Fibroblast of the conjunctiva (primary cell): ENCODE measurements around the gene NME1.
"Not testable (repeated sequence)": the region's sequence is repeated elsewhere in the genome, so short reads cannot be mapped to it uniquely, and the experiment has no call there.

Source experiments
- DNase-seq: peaks from one replicate; pipeline ENCODE4 v3.0.0-alpha.2; 2010; ENCODE audit warnings: low read depth

NME1 gene

DNA sequence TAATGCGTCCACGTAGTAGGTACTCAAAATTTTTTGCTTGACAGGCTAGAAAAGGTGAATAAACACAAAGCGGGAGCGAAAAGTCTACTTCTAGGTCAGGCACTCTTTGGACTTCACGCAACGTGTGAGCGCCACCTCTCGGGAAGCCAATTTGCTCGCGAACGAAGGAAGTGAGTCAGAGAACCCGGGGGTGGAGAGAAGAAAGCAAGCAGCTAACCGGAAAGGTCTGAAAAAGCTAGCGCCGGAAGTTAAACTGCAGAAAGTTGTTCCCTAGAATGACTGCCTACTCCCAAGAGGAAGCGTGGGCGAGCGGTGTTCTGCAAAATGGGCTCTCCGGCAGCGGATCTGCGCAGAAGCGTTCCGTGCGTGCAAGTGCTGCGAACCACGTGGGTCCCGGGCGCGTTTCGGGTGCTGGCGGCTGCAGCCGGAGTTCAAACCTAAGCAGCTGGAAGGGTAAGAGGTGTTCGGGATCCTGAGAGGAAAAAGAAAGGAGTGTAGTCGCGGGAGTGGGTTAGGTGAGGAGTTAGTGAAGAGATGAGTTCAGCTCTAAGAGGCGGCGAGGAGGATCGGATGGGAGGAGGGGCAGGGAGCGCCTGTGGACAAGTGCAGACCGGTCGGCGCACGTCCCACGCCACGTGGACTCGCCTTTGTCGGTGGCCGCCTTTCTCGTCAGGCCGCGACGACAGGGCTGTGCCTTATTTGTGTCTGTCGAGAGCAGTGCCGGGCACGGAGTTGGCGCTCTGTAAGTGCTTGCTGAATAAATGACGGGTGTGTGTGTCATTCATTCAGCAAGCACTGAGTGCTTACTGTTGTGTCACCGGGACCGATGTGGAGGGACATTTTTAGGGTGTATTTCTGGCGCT lies at the start of gene NME1:
NME1 (plus strand) TSS at position 350 of the 863 bp plus-strand sequence. CDS start 2,096 bp downstream, outside the sequence.
- peak; percentile 99 for DNase-seq

DNA sequence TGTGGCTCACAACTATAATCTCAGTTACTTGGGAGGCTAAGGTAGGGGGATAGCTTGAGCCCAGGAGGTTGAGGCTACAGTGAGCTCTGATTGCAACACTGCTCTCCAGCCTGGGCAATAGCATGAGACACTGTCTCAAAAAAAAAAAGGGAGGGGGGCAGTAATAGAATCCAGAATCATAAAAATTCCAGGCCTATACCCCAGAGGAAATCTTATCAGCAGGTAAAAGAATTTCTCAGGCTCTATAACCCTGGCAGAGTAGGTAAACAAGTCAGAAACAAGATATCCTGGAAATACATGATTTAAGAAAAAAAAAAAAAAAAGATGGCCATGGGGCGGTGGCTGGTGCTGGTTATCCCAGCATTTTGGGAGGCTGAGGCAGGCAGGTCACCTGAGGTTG lies 45.6 kb upstream of the NME1 start:
- DNase-seq = no peak

DNA sequence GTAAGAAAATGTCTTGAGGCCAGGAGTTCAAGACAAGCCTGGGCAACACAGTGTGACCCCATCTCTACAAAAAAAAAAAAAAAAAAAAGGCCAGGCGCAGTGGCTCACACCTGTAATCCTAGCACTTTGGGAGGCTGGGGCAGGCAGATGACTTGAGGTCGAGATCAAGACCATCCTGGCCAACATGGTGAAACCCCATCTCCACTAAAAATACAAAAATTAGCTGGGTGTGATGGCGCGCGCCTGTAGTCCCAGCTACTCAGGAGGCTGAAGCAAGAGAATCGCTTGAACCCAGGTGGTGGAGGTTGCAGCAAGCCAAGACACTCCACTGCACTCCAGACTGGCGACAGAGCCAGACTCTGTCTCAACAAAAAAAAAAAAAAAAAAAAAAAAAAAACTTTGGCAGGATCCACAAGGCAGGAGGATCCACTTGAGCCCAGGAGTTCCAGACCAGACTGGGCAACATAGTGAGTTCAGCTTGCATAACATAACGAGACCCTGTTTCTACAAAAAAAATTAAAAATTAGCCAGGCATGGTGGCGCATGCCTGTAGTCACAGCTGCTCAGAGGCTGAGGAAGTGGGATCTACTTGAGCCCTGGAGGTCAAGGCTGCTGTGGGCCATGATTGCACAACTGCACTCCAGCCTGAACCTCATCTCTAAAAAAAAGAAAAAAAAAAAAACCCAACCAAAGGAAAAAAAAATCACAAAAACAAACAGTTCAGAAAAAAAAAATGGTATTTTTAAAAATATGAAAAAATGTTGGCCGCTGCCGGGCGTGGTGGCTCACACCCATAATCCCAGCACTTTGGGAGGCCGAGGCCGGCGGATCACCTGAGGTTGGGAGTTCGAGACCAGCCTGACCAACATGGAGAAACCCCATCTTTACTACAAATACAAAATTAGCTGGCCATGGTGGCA lies 40.8 kb upstream of the NME1 start:
- DNase-seq = peak; percentile 64

DNA sequence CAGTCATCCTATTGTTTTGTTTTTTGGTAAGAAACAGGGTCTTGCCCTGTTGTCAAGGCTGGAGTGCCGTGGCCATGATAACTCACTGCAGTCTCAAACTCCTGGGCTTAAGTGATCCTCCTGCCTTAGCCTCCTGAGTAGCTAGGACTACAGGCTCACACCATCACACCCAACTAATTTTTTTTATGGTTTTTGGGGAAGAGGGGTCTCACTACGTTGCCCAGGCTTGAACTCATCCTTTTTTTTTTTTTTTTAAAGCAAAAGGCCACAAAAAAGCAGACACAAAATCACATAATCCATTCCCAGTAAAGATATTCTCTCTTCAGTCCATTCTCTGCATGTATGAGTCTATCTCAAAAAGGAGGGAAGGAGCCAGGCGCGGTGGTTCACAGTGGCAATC lies 38.2 kb upstream of the NME1 start:
- DNase-seq = no peak

DNA sequence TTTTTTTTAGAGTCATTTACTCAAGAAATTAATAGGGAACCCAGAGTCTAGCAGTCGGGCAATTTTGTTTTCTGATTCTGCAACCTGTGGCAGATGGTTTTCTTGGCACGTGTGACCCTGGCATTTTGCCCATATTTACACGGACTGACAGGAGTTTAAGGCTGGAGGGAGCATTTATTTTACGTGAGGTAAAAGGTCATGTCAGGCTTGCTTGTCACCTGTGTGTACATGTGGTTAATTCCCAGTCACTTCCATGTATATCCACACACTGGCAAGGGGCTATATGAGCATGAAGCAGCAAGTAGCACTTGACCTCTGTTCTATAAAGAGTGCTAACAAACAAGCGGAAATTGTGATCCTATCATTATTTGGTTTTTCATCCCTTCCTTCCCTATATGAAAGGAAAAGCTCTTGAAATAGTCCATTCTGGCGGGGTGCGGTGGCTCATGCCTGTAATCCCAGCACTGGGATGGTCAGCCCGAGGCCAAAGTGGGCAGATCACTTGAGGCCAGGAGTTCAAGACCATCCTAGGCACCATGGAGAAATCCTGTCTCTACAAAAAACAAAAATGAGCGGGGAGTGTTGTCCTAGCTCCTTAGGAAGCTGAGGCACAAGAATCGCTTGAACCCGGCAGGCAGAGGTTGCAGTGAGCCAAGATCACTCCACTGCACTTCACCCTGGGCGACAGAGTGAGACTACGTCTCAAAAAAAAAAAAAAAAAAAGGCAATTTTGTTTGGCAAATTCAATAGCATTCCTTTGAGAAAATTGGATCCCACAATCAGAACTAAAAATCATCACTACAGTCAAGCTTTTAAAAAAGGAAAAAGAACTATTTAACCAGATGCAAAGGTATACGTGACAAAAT lies 34.8 kb upstream of the NME1 start:
- DNase-seq = no peak

DNA sequence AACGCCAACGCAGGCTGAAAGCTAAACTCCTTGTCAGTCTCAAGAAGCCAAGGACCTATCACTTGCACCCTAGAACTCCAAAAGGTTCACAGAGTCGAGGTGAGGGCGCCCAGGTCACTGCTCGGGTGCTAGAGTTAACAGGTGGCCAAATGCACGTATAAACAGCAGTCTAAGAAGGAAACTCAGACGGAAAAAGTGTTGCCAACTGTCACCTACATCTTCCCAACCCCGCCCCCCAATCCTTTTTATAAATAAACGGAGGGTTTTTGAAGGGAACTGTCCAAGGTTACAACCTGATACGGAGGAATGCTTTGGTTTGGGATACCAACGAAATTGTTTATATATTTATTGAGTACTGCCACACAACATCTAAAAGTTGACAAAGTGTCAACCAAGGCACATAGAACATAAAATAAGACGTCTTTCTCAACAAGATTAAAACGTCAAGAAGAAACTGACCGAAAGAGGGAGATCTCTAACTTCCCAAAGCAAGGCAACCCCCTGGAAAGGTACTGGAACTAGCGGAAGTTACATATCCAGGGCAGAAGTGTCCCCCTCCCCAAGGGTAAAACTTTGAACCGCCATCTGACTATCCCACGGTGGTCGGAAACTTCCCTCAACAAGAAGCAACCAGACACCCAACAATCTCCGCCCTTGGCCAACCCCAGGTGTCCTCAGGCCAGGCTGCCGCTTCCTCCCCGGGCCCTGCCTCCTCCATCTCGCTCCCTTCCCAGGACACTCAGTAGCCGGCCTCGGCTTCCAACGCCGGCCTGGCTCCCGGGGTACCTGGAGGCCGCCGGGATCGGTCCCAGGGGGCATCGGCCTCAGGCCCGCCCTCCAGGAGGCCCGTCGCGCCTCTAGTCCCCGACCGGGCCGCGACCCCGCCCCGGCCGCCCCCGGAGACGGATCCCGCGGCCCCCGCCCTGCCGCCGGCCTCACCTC lies 33.7 kb upstream of the NME1 start:
- peak; percentile 37 for DNase-seq

DNA sequence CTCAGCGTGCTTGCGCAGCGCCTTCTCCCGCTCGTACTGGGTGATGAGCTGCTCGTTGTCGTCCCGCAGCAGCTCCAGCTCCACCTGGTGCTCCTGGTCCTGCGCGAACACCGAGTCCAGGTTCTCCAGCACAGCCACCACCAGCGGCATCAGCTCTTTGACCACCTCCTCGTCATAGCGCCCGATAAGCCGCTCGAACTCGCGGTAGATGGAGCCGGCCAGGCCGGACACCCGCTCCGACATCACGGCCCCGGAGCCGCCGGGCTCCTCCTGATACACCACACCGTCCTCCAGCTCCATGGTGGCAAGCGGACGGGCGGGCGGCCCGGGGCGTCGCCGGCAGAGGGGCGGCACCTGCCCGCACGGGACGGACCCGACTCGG lies 33.0 kb upstream of the NME1 start:
- no peak for DNase-seq

DNA sequence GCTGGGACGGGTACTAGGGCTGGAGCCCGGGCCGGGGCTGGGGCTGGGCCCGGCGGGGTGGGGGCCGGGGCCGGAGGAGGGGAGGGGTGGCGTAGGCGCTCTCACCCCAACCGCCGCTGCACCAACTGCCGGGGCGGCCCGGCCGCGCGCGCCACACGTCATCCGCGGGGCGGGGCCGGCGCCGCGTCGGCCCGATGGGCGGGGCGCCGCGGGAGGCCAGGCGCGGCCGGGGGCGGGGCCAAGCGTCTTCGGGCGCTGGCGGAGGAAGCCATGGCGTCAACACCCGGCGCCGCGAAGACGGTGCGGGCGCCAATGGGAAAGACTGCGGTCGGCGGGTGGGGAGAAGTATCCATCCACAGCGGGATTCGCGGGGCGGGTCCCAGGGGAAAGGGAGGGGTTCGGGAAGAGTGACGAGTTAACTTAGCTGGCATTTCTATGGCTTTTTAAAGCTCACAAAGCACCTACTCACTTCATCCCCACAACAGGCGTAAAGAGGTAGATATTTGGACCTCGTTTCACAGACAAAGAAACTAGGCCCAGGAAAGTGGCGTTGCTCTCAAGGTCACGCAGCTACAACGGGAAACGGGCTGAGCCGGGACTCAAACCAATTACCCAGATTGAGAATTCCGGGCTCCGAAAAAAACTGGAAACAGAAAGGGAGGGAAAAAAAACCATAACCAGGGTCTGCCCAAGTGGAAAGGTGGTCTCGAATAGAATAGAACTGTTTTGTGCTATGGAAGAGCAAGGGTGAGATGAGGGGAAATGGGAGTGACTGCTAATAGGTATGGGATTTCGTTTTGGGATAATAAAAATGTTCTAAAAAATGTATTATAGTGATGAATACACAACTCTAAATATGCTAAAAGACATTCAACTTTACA lies 32.4 kb upstream of the NME1 start, which contains the start of gene SPAG9:
SPAG9 (minus strand) TSS at position 130 of the 881 bp plus-strand sequence. CDS start 212 bp downstream, outside the sequence.
- DNase-seq = peak; percentile 95

DNA sequence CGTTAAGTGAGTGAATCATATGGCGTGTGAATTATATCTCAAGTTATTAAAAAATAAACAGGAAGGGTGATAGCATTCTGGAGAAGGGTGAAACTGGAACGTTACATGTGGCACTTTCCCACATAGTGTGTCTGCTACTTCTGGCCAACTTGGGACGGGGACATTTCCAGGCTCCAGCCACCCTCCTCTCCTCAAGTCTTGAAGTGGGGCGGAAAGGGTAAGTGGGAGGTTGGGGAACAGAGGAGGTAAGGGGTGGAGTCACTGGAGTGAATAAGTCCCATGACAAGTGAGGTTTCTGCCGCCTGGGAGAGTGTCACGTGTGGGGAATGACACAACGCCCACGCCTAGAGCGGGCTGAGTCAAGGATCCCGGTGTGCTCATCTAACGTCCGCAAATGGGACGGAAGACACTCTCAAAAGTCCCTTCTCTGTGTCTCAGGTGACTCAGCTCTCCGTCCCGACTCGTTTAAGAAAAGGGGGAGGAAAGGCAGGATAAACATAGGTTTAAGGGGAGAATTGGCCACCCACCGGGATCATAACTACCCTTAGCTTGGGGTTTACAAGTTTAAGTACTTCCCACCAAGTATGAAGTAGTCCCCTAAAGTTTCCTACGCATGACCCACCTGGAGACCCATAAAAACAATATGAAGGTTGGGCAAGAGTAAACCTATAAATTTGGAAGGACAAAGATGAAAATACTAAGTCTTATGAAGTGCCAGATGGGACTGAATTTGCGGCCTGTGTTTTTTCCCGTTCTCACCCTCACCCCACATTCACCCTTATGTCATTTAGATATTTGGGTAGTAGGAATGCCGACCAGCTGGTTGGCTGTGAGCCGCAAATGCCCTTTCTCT lies 31.5 kb upstream of the NME1 start:
- peak; percentile 85 for DNase-seq

DNA sequence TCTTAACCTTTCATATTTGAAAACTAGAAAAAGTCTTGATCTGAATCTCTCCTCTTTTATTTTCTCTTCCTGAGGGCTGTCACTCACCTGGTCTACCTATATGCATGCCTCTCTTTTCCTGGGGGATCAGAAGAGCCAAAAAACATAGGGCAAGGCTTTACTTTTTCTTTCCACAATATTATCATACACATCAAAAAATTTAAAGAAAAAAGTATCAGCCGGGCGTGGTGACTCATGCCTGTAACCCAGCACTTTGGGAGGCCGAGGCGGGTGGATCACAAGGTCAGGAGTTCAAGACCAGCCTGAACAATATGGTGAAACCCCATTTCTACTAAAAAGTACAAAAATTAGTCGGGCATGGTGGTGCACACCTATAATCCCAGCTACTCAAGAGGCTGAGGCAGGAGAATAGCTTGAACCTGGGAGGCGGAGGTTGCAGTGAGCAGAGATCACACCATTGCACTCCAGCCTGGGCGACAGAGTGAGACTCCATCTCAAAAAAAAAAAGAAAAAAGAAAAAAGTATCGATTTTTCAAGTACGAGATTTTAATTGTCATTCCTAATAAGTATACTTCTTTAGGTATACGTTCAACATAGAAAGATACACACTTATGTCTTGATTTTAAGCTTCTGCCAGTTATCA lies 30.8 kb upstream of the NME1 start:
- not testable (repeated sequence) for DNase-seq

DNA sequence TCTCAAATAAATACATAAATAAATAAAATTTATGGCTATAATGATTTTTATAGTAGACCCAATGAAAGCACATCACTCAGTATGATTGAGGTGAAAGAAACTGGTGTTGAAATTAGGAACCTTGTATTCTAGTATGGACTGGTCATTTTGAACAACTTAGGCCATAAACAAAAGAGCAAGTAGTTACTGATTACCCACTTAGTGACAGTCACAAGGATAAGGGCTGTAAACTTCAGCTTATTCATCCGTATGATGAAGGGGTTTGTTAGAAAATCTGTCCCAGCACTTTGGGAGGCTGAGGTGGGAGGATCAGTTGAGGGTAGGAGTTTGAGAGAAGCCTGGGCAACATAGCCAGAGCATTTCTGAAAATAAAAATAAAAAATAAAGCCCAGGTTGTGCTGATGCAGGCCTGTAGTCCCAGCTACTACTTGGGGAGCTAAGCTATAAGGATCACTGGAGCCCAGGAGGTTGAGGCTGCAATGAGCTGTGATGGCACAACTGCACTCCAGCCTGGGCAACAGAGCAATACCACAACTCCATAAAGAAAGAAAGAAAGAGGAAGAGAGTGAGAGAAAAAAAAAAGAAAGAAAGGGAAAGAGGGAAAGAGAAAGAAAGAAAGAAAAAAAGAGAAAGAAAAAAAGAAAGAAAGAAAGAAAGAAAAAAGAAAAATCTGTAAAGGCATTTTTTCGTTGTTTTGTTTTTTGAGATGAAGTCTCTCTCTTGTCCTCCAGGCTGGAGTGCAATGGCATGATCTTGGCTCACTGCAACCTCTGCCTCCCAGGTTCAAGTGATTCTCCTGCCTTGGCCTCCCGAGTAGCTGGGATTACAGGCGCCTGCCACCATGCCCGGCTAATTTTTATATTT lies 28.5 kb upstream of the NME1 start:
- DNase-seq = no peak

DNA sequence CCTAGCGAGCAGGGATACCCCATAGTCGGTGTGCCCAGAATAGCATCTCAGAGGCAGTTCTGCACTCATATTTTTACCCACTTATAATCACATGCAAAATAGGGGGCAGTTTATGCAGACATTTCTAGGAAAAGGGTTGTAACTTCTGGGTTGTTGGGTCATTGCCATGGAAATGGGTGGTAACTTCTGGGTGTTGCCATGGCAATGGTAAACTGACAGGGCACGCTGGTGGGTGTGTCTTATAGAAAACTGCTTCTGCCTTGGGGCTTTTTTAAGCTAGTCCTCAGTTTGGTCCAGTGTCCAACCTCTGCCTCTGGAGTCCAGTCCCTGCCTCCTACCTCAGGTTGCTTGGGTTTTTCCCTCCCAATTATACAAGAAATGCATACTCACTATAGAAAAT lies 25.3 kb upstream of the NME1 start:
- no peak for DNase-seq

DNA sequence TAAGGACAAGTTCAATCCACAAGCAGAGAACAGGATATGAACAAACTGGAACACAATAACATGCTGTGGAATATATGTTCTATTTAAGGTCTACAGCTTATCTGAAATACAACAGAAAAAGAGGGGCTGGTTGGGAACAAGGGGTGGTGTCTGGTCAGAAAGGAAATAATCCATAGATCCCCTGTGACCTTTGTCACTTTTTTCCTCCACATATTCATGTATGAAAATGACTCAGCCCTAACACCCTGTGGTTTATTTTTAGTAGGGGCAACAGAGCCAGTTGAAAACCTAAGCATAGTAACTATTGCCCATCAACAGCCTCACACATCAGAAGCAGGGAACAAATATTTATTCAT lies 20.4 kb upstream of the NME1 start:
- DNase-seq = no peak

DNA sequence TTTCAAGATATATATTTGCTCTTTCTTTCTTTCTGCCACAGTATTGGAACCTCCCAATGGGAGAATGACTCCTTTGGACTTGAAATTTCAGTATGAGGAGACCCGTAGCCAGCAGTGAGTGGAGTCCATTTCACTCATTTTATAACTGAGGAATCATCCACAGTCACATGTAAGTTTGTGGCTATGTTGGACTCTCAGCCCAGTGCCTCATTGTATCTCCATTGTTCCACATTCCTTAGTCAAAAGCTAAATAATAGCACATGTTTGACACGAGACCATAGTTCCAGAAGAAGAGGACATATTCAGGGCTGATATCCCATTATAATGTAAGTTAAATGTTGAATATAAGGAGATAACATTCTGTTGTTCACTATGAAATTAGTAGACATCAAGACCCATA lies 20.0 kb upstream of the NME1 start:
- no peak for DNase-seq

DNA sequence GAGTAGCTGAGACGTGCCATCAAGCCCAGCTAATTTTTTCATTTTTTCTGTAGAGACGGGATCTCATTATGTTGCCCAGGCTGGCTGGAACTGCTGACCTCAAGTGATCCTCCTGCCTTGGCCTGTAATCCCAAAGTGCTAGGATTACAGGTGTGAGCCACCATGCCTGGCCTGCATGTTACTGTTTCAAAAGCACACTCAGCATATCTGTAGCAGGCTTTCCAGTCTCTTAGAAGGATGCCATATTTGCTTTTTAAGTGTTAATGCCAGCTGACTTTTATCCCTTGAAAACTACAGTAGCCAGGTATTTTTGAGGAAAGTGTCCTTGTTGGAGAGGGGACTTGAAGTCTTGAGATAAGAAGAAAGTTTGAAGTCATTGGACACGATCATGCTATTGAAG lies 17.4 kb upstream of the NME1 start:
- no peak for DNase-seq

DNA sequence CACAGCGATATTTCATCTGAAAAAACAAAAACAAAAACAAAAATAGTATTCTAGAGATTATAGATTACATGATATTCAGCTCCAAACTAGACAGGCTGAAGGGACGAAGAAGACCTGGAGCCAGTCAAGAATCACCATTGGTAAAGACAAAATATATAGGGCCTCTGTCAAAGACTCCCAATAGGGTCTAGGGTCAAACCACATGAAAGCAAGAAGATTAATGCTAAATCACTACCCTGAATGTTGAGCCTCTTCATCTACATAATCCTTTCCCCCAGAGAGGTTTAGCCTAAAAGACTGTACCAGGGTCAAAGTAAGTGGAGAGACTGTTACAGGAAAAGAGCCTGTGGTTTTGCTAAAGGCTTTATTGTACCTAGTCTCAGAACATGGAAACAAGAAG lies 10.8 kb upstream of the NME1 start:
- no peak for DNase-seq

DNA sequence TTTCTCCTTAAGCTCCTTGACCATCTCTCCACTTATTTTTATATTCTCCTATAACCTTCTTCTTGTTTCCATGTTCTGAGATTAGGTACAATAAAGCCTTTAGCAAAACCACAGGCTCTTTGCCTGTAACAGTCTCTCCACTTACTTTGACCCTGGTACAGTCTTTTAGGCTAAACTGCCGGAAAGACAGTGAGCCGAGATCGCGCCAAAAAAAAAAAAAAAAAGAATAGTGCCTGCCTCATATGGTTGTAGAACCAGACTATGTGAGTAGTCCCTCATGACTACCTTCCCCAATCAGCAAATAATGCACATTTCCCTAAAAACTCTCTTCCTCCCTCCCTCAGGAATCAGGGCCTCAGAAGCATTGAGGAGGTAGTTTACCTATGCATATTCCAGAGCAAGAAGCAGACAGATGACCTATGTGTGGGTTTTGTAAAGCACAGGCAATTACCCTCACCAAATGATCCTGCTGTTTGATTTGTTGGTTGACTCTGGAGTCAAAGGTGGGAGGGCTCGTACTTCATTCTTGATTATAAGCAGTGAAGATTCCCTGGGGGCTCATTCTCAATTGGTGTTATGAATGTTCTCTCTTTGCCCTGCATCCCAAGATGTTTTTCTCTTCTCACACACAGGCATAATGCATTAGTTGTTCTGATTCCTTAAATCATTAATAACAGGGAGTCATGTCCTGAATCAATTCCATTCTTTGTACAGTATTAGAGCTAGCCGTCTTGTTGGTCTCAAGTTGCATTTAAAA lies 8.9 kb upstream of the NME1 start:
- DNase-seq = no peak
